Psoas muscle (tissue), 8 donors: ENCODE measurements around the gene TSR3. TPM values are rescaled to one million over a fixed set of nuclear protein-coding genes. Genes with fewer than 3 reads are reported as not detected.

Experiments used
- ATAC-seq, 4 donors: fragments of 200-7000 bp; cut with Tn5 transposase; one replicate each; pipeline ENCODE4 v1.9.1; 2020; ENCODE audit warnings: moderate library complexity in 3 of 4, mild to moderate bottlenecking in 2 of 4
- DNase-seq, 2 donors: peaks; one replicate each; pipeline ENCODE4 v3.0.0-alpha.2; 2020
- H3K27ac ChIP-seq: fragments of 200-600 bp; one replicate; pipeline ENCODE4 v1.8.0; 2022
- H3K27me3 ChIP-seq, 3 donors: fragments of 200-600 bp in 1 of 3; one replicate each; pipeline versions ENCODE4 v1.6.1 to v1.8.0; 2013 to 2022; ENCODE audit warnings: low read length in 2 of 3, mild to moderate bottlenecking in 2 of 3, moderate library complexity in 1 of 3; ENCODE audit not compliant: insufficient read depth in 3 of 3
- H3K36me3 ChIP-seq, 2 donors: fragments of 200-600 bp in 1 of 2; one replicate each; pipeline versions ENCODE4 v1.6.1 to v1.8.0; 2013 to 2022; ENCODE audit warnings: low read depth in 1 of 2, mild to moderate bottlenecking in 1 of 2, moderate library complexity in 1 of 2; ENCODE audit not compliant: insufficient read depth in 1 of 2
- H3K4me1 ChIP-seq: fragments of 200-600 bp; one replicate; pipeline ENCODE4 v1.8.0; 2022
- H3K4me3 ChIP-seq: fragments of 200-600 bp; one replicate; pipeline ENCODE4 v1.8.0; 2022; ENCODE audit warnings: mild to moderate bottlenecking
- H3K9me3 ChIP-seq: fragments of 200-600 bp; one replicate; pipeline ENCODE4 v1.8.0; 2022
- CTCF ChIP-seq: fragments of 200-600 bp; IDR thresholded peaks from one replicate; pipeline ENCODE4 v1.8.0; 2022; ENCODE audit warnings: antibody characterized with exemption
- WGBS, 3 donors: extraction: QIAGEN DNeasy Blood & Tissue Kit; methylation state at CpG; one replicate each; pipeline versions ENCODE4 v1.1.6 to v1.1.7; 2013; 5-methylcytosine and 5-hydroxymethylcytosine counted together
- intact Hi-C, 2 donors: fragments of 100-400 bp; cut with DNase I; formaldehyde crosslinking; loops; one replicate each; pipeline versions ENCODE4 v1.11.0 to v1.14.2; 2022
- polyA plus RNA-seq, 3 donors: library from polyadenylated mRNA; stranded (reverse); fragments of 200-250 nt; gene quantifications; one replicate each; pipeline ENCODE4 v1.2.3, GENCODE V29; 2013
- total RNA-seq, 4 donors: library from RNA; stranded (reverse); fragmentation: NEBNext Ultra II Directional in 2 of 4; extraction: Animal tissue kit (Norgen Biotek cat#: 25700) in 2 of 4; gene quantifications; one replicate each; pipeline versions ENCODE4 v1.2.1 to v1.2.4, GENCODE V29; 2021 to 2023
- donor health status: healthy with polysubstance abuse.
- donor health status: DM: no; HTN: no; CAD: no; lungs with moderate emphysema.
- donor health status: Bipolar disorder and iron deficiency.
- donor health status: healthy.
- donor health status: DM: yes; HTN: yes; CAD: no.
- donor health status: DM: no; HTN: no; CAD: no.
- donor health status: DM: no; HTN: no; CAD: no.
- donor health status: DM: yes; HTN: yes; CAD: no.

Gene TSR3
- total and polyA plus RNA-seq, 7 donors: 40.0 to 109 (median 55.1) TPM

- Histone ChIP-seq H3K27me3 (no peaks in the 10 kb centered on the region), H3K36me3 (peaks cover 0 to 31% of the 10 kb centered on the region in 2 donors), H3K9me3 (no peaks in the 10 kb centered on the region), H3K27ac (no peak overlapping the region), H3K4me3 (no peak overlapping the region), H3K4me1 (peaks cover 17% of the 10 kb centered on the region)
- TF ChIP-seq CTCF: no peak
- intact Hi-C loops: no loop called here
- ATAC-seq (no peak), DNase-seq (no peak)
- WGBS, 3 donors: 66 to 74% (median 66%) methylated on average over 29 to 33 of the region's 33 CpGs
These were observed 4.6 kb upstream of the TSR3 start for GRCh38 chr16:1356061-1356900.

GRCh38 chr16:1355591-1355990 is 3.9 kb upstream of the TSR3 start:
- Histone ChIP-seq H3K27ac (no peak overlapping the region), H3K9me3 (no peaks in the 10 kb centered on the region), H3K36me3 (peaks cover 0 to 24% of the 10 kb centered on the region in 2 donors), H3K27me3 (no peaks in the 10 kb centered on the region), H3K4me1 (peaks cover 22% of the 10 kb centered on the region), H3K4me3 (no peak overlapping the region)
- no peak for TF ChIP-seq CTCF
- DNase-seq (no peak), ATAC-seq (no peak)
- WGBS, 3 donors: 72 to 80% (median 73%) methylated on average over 15 of the region's 15 CpGs
- intact Hi-C loops: no loop called here

- 86 to 87% (median 86%) methylated on average over 47 to 49 of the region's 49 CpGs for WGBS, 3 donors
These were observed 3.3 kb upstream of the TSR3 start for GRCh38 chr16:1354815-1355540.

GRCh38 chr16:1351215-1351581 is 480 bp downstream of the TSR3 start:
- no peaks in the 10 kb centered on the region for H3K27me3 ChIP-seq
- H3K4me1 ChIP-seq: peaks cover 26% of the 10 kb centered on the region
- WGBS, 3 donors: 1% methylated on average over 20 to 35 of the region's 35 CpGs
- peak overlapping the region; percentile 80 for H3K27ac ChIP-seq
- peak in 3 of 4 donors; percentile 1 to 11 (median 1) for ATAC-seq
- TF ChIP-seq CTCF: no peak
- no peak for DNase-seq
- H3K9me3 ChIP-seq: no peaks in the 10 kb centered on the region
- peaks cover 0 to 31% of the 10 kb centered on the region in 2 donors for H3K36me3 ChIP-seq
- intact Hi-C loops: no loop called here
- H3K4me3 ChIP-seq: peak overlapping the region; percentile 87

More at GRCh38 chr16:1354815-1355540, 3.3 kb upstream of the TSR3 start:
- TF ChIP-seq CTCF: no peak
- Histone ChIP-seq H3K27ac (no peak overlapping the region), H3K9me3 (no peaks in the 10 kb centered on the region), H3K36me3 (peaks cover 0 to 22% of the 10 kb centered on the region in 2 donors), H3K4me3 (no peak overlapping the region), H3K27me3 (no peaks in the 10 kb centered on the region), H3K4me1 (peaks cover 26% of the 10 kb centered on the region)
- no peak for ATAC-seq
- intact Hi-C loops: no loop called here
- no peak for DNase-seq
